Neuronal stem cell (in vitro differentiated cells): ENCODE measurements around the gene RASL10A.

ENCODE experiments used
- DNase-seq: peaks from one replicate; pipeline ENCODE4 v3.0.0-alpha.2; 2013; ENCODE audit warnings: low spot score
- H2AFZ ChIP-seq: one replicate; pipeline ENCODE4 v1.6.1; 2013; ENCODE audit warnings: mild to moderate bottlenecking, low read length, inconsistent platforms
- H2AK5ac ChIP-seq: 2 replicates; pipeline ENCODE4 v1.6.1; 2013; ENCODE audit warnings: low read depth, mild to moderate bottlenecking, inconsistent platforms, low read length, moderate library complexity, mixed read lengths
- H2BK120ac ChIP-seq: 2 replicates; pipeline ENCODE4 v1.6.1; 2013; ENCODE audit warnings: low read depth, mild to moderate bottlenecking, inconsistent platforms, low read length, moderate library complexity, mixed read lengths
- H2BK12ac ChIP-seq: one replicate; pipeline ENCODE4 v1.6.1; 2013; ENCODE audit warnings: low read length, inconsistent platforms
- H2BK15ac ChIP-seq: 2 replicates; pipeline ENCODE4 v1.6.1; 2013; ENCODE audit warnings: mild to moderate bottlenecking, low read length, inconsistent platforms, mixed read lengths
- H2BK5ac ChIP-seq: one replicate; pipeline ENCODE4 v1.6.1; 2013; ENCODE audit warnings: inconsistent platforms, mild to moderate bottlenecking, low read length, moderate library complexity
- H3K14ac ChIP-seq: one replicate; pipeline ENCODE4 v1.6.1; 2013; ENCODE audit warnings: low read length, inconsistent platforms
- H3K18ac ChIP-seq: 2 replicates; pipeline ENCODE4 v1.6.1; 2013; ENCODE audit warnings: low read length, inconsistent platforms
- H3K23ac ChIP-seq: 2 replicates; pipeline ENCODE4 v1.6.1; 2013; ENCODE audit warnings: low read depth, mild to moderate bottlenecking, mixed read lengths, low read length, inconsistent platforms; ENCODE audit not compliant: poor library complexity
- H3K27ac ChIP-seq: replicated peaks from 3 replicates; pipeline ENCODE4 v1.5.1; 2013; ENCODE audit warnings: low read length, inconsistent platforms
- H3K27me3 ChIP-seq, 3 experiments: 2 replicates each; pipeline ENCODE4 v1.6.1; 2013; ENCODE audit warnings: low read length in 3 of 3, mild to moderate bottlenecking in 2 of 3, inconsistent platforms in 1 of 3, low read depth in 1 of 3, mixed read lengths in 1 of 3, moderate library complexity in 1 of 3; ENCODE audit not compliant: control insufficient read depth in 3 of 3, insufficient read depth in 3 of 3
- H3K36me3 ChIP-seq, 2 donors: replicated peaks in 1 of 2; 2 replicates each; pipeline ENCODE4 v1.6.1; 2013; ENCODE audit warnings: low read length in 2 of 2; ENCODE audit not compliant: control insufficient read depth in 2 of 2, insufficient read depth in 2 of 2
- H3K4ac ChIP-seq: 2 replicates; pipeline ENCODE4 v1.6.1; 2013; ENCODE audit warnings: inconsistent platforms, mild to moderate bottlenecking, low read length, moderate library complexity
- H3K4me1 ChIP-seq, 2 donors: 1 replicate in 1 of 2; 2 replicates in 1 of 2; pipeline ENCODE4 v1.6.1; 2013; ENCODE audit warnings: low read length in 2 of 2, low read depth in 1 of 2; ENCODE audit not compliant: control insufficient read depth in 2 of 2, insufficient read depth in 1 of 2
- H3K4me2 ChIP-seq: one replicate; pipeline ENCODE4 v1.6.1; 2013; ENCODE audit warnings: mild to moderate bottlenecking, low read length, inconsistent platforms; ENCODE audit not compliant: insufficient read depth, poor library complexity, severe bottlenecking
- H3K4me3 ChIP-seq, 2 donors: 2 replicates each; pipeline ENCODE4 v1.5.1; 2013; ENCODE audit warnings: low read length in 2 of 2, mild to moderate bottlenecking in 2 of 2, inconsistent platforms in 1 of 2, moderate library complexity in 1 of 2
- H3K79me1 ChIP-seq: one replicate; pipeline ENCODE4 v1.6.1; 2013; ENCODE audit warnings: low read depth, mild to moderate bottlenecking, inconsistent platforms, low read length, moderate library complexity
- H3K9ac ChIP-seq: one replicate; pipeline ENCODE4 v1.6.1; 2013; ENCODE audit warnings: mild to moderate bottlenecking, low read depth, low read length, inconsistent platforms; ENCODE audit not compliant: poor library complexity
- H3K9me3 ChIP-seq, 2 donors: replicated peaks in 1 of 2; 2 replicates each; pipeline versions ENCODE3 to v1.6.1; 2013; ENCODE audit warnings: low read length in 2 of 2, mild to moderate bottlenecking in 2 of 2, inconsistent platforms in 1 of 2, low read depth in 1 of 2, mixed read lengths in 1 of 2, moderate library complexity in 1 of 2; ENCODE audit not compliant: control insufficient read depth in 2 of 2, insufficient read depth in 1 of 2
- H4K8ac ChIP-seq: one replicate; pipeline ENCODE4 v1.6.1; 2013; ENCODE audit warnings: low read depth, mild to moderate bottlenecking, inconsistent platforms, low read length, moderate library complexity
- H4K91ac ChIP-seq: one replicate; pipeline ENCODE4 v1.6.1; 2013; ENCODE audit warnings: low read length, low read depth, mild to moderate bottlenecking, inconsistent platforms; ENCODE audit not compliant: poor library complexity
- WGBS, 2 donors: extraction: QIAGEN DNeasy Blood & Tissue Kit; methylation state at CpG; one replicate each; pipeline ENCODE4 v1.1.7; 2013; ENCODE audit warnings: missing lambda C conversion rate in 2 of 2, mixed read lengths in 1 of 2; ENCODE audit not compliant: insufficient read length in 2 of 2, insufficient replicate concordance in 1 of 2; ENCODE audit errors: extremely low coverage in 2 of 2; 5-methylcytosine and 5-hydroxymethylcytosine counted together

Gene RASL10A

GRCh38 chr22:29351042-29351441, 35.5 kb upstream of the RASL10A start:
- H3K9ac ChIP-seq = no peak overlapping the region
- H4K91ac ChIP-seq = no peak overlapping the region
- H4K8ac ChIP-seq = no peak overlapping the region
- no peak overlapping the region for H2BK120ac ChIP-seq
- no peak overlapping the region for H2AK5ac ChIP-seq
- H3K36me3 ChIP-seq = peaks cover 41 to 98% of the 10 kb centered on the region in 2 donors
- DNase-seq = no peak
- no peak overlapping the region for H3K27ac ChIP-seq
- no peak overlapping the region for H2AFZ ChIP-seq
- no peak overlapping the region for H2BK12ac ChIP-seq
- WGBS, 2 donors = no CpG with 5 or more reads among the region's 6 CpGs
- no peaks in the 10 kb centered on the region for H3K27me3 ChIP-seq
- peaks cover 0 to 10% of the 10 kb centered on the region in 2 donors for H3K4me1 ChIP-seq
- no peak overlapping the region for H3K4me3 ChIP-seq
- H3K14ac ChIP-seq = no peak overlapping the region
- H3K18ac ChIP-seq = no peak overlapping the region
- no peaks in the 10 kb centered on the region for H3K9me3 ChIP-seq
- no peak overlapping the region for H3K4me2 ChIP-seq
- peaks cover 2% of the 10 kb centered on the region for H3K79me1 ChIP-seq
- no peak overlapping the region for H2BK5ac ChIP-seq
- H3K4ac ChIP-seq = no peak overlapping the region
- no peak overlapping the region for H3K23ac ChIP-seq
- no peak overlapping the region for H2BK15ac ChIP-seq

GRCh38 chr22:29348956-29349355, 33.5 kb upstream of the RASL10A start:
- H3K4ac ChIP-seq = no peak overlapping the region
- no peak overlapping the region for H3K27ac ChIP-seq
- peak overlapping the region; percentile 8 for H3K23ac ChIP-seq
- no peak overlapping the region for H2BK15ac ChIP-seq
- H2BK120ac ChIP-seq = no peak overlapping the region
- H3K18ac ChIP-seq = no peak overlapping the region
- H3K4me3 ChIP-seq = no peak overlapping the region
- no peak overlapping the region for H4K91ac ChIP-seq
- H2AK5ac ChIP-seq = no peak overlapping the region
- no peak overlapping the region for H3K14ac ChIP-seq
- H4K8ac ChIP-seq = no peak overlapping the region
- WGBS, 2 donors = no CpG with 5 or more reads among the region's 18 CpGs
- no peaks in the 10 kb centered on the region for H3K9me3 ChIP-seq
- no peak overlapping the region for H2AFZ ChIP-seq
- peaks cover 0 to 10% of the 10 kb centered on the region in 2 donors for H3K4me1 ChIP-seq
- H3K9ac ChIP-seq = no peak overlapping the region
- no peak overlapping the region for H2BK12ac ChIP-seq
- H3K36me3 ChIP-seq = peaks cover 39 to 93% of the 10 kb centered on the region in 2 donors
- no peaks in the 10 kb centered on the region for H3K27me3 ChIP-seq
- no peak overlapping the region for H3K4me2 ChIP-seq
- H2BK5ac ChIP-seq = no peak overlapping the region
- no peaks in the 10 kb centered on the region for H3K79me1 ChIP-seq
- no peak for DNase-seq

- H3K4me2 ChIP-seq = no peak overlapping the region
- no peak overlapping the region for H3K4ac ChIP-seq
- no peak overlapping the region for H3K27ac ChIP-seq
- peaks cover 0 to 13% of the 10 kb centered on the region in 2 donors for H3K4me1 ChIP-seq
- no peak overlapping the region for H2BK12ac ChIP-seq
- peaks cover 36 to 93% of the 10 kb centered on the region in 2 donors for H3K36me3 ChIP-seq
- no peak overlapping the region for H2BK15ac ChIP-seq
- H4K91ac ChIP-seq = no peak overlapping the region
- H2AK5ac ChIP-seq = no peak overlapping the region
- H3K14ac ChIP-seq = no peak overlapping the region
- no peak for DNase-seq
- H3K9me3 ChIP-seq = no peaks in the 10 kb centered on the region
- H2AFZ ChIP-seq = no peak overlapping the region
- H2BK120ac ChIP-seq = no peak overlapping the region
- no peak overlapping the region for H2BK5ac ChIP-seq
- no peak overlapping the region for H3K9ac ChIP-seq
- no peak overlapping the region for H3K18ac ChIP-seq
- no peaks in the 10 kb centered on the region for H3K79me1 ChIP-seq
- no peaks in the 10 kb centered on the region for H3K27me3 ChIP-seq
- H4K8ac ChIP-seq = no peak overlapping the region
- WGBS, 2 donors = no CpG with 5 or more reads among the region's 2 CpGs
- no peak overlapping the region for H3K4me3 ChIP-seq
- H3K23ac ChIP-seq = no peak overlapping the region
Observed at GRCh38 chr22:29348041-29348440, 32.5 kb upstream of the RASL10A start.

GRCh38 chr22:29346659-29347058, 31.2 kb upstream of the RASL10A start:
- no peak overlapping the region for H3K27ac ChIP-seq
- H3K36me3 ChIP-seq = peaks cover 37 to 93% of the 10 kb centered on the region in 2 donors
- peak overlapping the region; percentile 54 for H2BK5ac ChIP-seq
- H2BK120ac ChIP-seq = no peak overlapping the region
- WGBS, 2 donors = no CpG with 5 or more reads among the region's 4 CpGs
- H2BK12ac ChIP-seq = no peak overlapping the region
- no peak overlapping the region for H2AFZ ChIP-seq
- H4K8ac ChIP-seq = no peak overlapping the region
- H3K4me3 ChIP-seq = no peak overlapping the region
- H3K23ac ChIP-seq = no peak overlapping the region
- no peak overlapping the region for H3K4ac ChIP-seq
- H3K9ac ChIP-seq = no peak overlapping the region
- no peak overlapping the region for H3K4me2 ChIP-seq
- no peak overlapping the region for H4K91ac ChIP-seq
- peaks cover 2% of the 10 kb centered on the region for H3K79me1 ChIP-seq
- no peak overlapping the region for H2BK15ac ChIP-seq
- DNase-seq = no peak
- H3K9me3 ChIP-seq = no peaks in the 10 kb centered on the region
- peaks cover 0 to 13% of the 10 kb centered on the region in 2 donors for H3K4me1 ChIP-seq
- no peak overlapping the region for H3K14ac ChIP-seq
- no peak overlapping the region for H2AK5ac ChIP-seq
- no peaks in the 10 kb centered on the region for H3K27me3 ChIP-seq
- H3K18ac ChIP-seq = no peak overlapping the region
